ENCODE results near the gene MAST2. TPM values are rescaled to one million over a fixed set of nuclear protein-coding genes. Genes with fewer than 3 reads are reported as not detected.
"Not testable (repeated sequence)": the region's sequence is repeated elsewhere in the genome, so short reads cannot be mapped to it uniquely, and the experiment has no call there.

MAST2 gene
- total RNA-seq, 1 donor from 2014 or later: 28.3 TPM

DNA sequence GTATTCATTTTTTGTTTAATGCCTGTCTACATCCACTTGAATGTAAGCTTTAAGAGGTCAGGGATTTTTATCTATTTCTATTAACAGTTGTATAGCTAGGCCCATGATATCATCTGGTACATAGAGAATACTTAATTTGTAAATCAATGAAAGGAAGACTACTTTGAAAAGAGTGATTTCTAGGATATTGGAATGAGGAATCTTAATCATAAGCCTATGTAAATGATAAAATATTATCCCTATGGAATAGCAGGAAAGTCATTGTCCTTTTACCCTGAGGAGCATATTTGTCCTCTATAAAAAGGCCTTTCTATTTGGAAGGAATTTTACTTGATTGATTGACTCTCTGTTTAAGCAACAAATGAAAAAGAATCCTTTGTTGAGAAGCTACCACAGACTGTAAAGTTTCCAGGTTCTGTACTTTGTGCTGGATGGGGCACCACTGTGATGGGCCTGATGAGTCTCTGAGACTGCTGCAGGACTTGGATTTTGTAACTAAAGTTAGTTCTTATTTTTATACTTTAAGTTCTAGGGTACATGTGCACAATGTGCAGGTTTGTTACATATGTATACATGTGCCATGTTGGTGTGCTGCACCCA is 53.8 kb downstream of the MAST2 start:
- intact Hi-C loops (cut with micrococcal nuclease): no loop called here

DNA sequence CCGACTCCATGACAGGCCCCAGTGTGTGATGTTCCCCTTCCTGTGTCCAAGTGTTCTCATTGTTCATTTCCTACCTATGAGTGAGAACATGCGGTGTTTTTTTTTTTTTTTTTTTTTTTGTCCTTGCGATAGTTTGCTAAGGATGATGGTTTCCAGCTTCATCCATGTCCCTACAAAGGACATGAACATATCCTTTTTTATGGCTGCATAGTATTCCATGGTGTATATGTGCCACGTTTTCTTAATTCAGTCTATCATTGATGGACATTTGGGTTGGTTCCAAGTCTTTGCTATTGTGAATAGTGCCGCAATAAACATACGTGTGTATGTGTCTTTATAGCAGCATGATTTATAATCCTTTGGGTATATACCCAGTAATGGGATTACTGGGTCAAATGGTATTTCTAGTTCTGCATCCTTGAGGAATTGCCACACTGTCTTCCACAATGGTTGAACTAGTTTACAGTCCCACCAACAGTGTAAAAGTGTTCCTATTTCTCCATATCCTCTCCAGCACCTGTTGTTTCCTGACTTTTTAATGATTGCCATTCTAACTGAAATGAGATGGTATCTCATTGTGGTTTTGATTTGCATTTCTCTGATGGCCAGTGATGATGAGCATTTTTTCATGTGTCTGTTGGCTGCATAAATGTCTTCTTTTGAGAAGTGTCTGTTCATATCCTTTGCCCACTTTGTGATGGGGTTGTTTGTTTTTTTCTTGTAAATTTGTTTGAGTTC is 54.5 kb downstream of the MAST2 start:
- intact Hi-C loops (cut with micrococcal nuclease): not testable (repeated sequence)

DNA sequence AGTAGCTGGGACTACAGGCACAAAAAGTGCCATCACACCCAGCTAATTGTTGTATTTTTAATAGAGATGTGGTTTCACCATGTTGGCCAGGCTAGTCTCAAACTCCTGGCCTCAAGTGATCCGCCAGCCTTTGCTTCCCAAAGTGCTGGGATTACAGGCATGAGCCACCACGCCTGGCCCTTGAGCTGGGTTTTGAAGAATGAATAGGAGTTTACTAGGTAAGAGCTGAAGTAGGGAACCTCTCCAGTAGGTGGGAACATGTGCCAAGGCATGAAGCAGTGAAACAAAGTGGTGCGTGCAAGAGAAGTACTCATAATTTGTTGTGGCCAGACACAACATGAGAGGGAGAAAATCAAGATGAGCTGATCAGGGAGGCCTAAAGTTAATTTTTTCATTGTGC is 55.8 kb downstream of the MAST2 start:
- intact Hi-C loops (cut with micrococcal nuclease): no loop called here

DNA sequence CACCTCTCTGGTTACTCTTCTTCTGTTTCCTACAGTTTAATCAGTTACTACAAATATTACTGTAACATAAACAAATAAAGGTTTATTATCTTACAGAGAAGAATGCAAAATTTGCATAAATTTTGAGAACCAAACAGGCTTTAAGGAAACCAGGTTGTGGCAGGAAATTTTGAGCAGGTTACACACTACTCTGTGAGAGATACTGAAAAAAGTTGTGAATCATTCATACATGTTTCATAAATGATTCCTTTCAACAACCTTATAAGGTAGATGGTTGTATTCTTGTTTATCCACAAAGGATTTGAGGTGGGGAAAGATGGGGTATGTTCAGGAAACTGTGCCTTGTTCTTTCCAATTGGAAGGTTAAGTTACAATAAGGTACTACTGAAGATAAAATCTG is 58.6 kb downstream of the MAST2 start:
- intact Hi-C loops (cut with micrococcal nuclease): no loop called here

GRCh38 chr1:45863218-45863617 is 59.8 kb downstream of the MAST2 start:
- intact Hi-C loops (cut with micrococcal nuclease): no loop called here

DNA sequence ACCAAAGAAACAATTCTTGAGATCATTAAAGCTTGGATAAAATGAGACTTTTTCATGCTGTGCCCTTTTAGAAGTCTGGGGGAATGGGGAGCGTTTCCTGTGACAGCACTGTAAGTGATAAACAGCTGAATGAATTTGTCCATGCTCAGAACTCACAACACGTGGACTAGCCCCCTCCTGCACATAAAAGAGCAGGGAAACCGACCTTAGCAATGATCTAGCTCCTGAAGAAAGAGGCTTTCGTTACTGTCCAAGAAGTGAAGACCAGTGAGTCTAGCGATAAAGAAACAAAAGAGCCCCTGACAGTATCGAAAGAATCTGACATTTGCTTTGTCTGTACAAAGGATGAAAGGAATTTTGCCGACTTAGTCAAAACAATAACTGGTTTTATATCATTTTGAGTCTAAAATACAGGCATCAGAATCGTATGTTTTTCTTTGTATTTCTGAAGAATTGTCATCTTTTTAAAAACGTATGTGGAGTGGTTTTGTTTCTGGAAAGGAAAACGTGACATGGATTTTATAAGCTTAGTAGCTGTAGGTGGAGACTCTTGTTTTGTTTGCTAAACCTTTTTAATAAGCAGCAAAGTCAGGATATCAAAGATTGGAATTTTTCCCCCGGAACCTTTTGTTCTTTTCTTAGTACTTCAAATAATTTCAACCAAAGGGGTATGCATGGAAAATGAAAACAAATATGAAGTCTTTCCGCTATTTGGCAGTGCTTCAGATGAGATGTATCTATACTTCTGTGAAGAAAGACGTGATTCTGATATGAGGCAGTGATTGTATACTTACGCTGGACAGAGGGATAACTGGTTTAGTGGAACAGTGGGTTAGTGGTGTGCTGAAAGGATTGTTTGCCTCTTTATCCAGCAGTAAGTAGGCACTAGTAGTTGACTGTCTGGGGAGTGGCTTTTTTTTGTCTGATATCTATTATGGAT is 61.0 kb downstream of the MAST2 start:
- intact Hi-C loops (cut with micrococcal nuclease): no loop called here

GRCh38 chr1:45867697-45868348 is 64.4 kb downstream of the MAST2 start:
- intact Hi-C loops (cut with micrococcal nuclease): no loop called here

GRCh38 chr1:45868861-45869260 is 65.4 kb downstream of the MAST2 start:
- intact Hi-C loops (cut with micrococcal nuclease): no loop called here

DNA sequence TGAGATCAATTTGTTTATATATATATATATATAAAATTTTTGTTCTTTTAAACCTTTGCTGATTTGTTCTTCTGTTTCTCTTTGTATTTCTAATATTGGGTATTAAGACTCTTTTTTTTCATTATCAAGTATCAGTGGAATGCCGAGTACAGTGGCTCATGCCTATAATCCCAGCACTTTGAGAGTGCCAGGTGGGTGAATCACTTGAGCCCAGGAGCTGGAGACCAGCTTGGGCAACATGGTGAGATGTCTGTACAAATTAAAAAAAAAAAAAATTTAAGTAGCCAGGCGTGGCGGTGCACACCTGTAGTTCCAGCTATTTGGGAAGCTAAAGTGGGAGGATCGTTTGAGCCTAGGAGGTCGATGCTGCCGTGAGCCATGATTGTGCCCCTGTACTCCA is 67.1 kb downstream of the MAST2 start:
- intact Hi-C loops (cut with micrococcal nuclease): no loop called here

- intact Hi-C loops (cut with micrococcal nuclease): not testable (repeated sequence)
These were observed 68.9 kb downstream of the MAST2 start for GRCh38 chr1:45872173-45872801.

GRCh38 chr1:45876000-45876617 is 72.7 kb downstream of the MAST2 start:
- intact Hi-C loops (cut with micrococcal nuclease): no loop called here

GRCh38 chr1:45877264-45877663 is 73.9 kb downstream of the MAST2 start:
- intact Hi-C loops (cut with micrococcal nuclease): no loop called here

- intact Hi-C loops (cut with micrococcal nuclease): no loop called here
These were observed 76.6 kb downstream of the MAST2 start for GRCh38 chr1:45879885-45880598.

DNA sequence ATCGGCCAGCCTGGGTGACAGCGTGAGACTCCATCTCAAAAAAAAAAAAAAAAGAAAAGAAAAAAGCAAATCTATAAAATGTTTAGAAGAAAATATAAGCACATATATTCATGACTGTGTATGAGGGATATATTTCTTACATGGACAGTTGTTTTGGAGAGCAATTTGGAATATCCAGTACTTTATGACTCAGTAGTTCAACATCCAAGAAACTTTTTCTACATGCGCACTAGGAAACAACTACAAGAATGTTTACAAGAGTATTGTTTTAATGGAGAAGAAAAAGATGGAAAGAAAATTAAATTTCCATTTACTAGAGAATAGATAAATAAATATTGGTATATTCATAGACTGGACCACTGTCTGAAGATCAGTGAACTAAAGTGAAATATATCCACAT is 77.5 kb downstream of the MAST2 start:
- intact Hi-C loops (cut with micrococcal nuclease): no loop called here

- intact Hi-C loops (cut with micrococcal nuclease): no loop called here
These were observed 80.2 kb downstream of the MAST2 start for GRCh38 chr1:45883658-45884057.

GRCh38 chr1:45884700-45885099 is 81.3 kb downstream of the MAST2 start:
- intact Hi-C loops (cut with micrococcal nuclease): no loop called here

DNA sequence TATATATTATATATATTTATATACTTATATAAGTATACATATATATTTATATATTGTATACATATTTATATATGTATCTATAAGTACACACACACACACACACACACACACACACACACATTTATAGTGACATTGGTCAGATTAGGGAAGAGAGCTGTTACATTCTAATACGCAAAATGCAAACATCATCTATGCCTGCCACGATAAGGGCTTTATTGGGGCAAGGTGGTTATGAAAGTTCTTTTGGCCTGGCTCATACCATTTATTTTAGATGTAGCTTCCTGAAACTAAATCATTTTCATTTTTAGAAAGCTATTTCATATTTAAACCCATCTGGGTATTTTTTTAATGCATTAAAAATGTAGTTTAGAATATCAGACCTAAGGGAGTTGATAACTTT is 82.8 kb downstream of the MAST2 start:
- intact Hi-C loops (cut with micrococcal nuclease): no loop called here

- intact Hi-C loops (cut with micrococcal nuclease): no loop called here
These were observed 83.9 kb downstream of the MAST2 start for GRCh38 chr1:45887156-45887842.

DNA sequence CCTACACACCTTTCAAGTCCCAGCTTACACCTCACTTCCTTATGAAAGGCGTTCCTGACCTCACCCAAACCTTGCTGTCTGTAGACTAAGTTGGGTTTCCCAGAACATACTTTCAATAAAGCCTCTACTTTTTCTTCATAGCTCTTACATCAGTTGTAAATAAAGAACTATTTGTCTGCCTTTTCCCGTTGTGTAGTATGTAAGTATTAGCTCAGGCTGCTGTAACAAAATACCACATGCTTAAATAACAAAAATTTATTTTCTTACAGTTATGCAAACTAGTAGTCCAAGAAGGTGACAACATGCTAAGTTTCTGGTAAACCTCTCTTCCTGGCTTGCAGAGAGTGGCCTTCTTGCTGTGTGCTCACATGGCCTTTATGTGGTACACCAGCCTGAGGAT is 86.7 kb downstream of the MAST2 start:
- intact Hi-C loops (cut with micrococcal nuclease): no loop called here

Data from T-helper 2 cell treated with Interferon-gamma antibody and Interleukin-4, amounts not matched to agents 100 ng/mL and 5 ng/mL, for 36 hours (primary cell).